ENCODE measurements around the gene PSMB3. TPM values are rescaled to one million over a fixed set of nuclear protein-coding genes. Genes with fewer than 3 reads are reported as not detected.
"Not testable (repeated sequence)": the region's sequence is repeated elsewhere in the genome, so short reads cannot be mapped to it uniquely, and the experiment has no call there.

The PSMB3 gene
- total RNA-seq, 1 donor from 2014 or later = 128 TPM

GRCh38 chr17:38719943-38720641 is 32.4 kb upstream of the PSMB3 start:
- intact Hi-C loops (cut with DNase I) = loop anchor here (10.0 kb wide), 1 partner anchor 45 kb away; the partner anchor contains the start of gene EPOP
- no peak for TF ChIP-seq CTCF (IDR thresholded peaks at IDR 0.05)
- Histone ChIP-seq H3K9me3 (no peaks in the 10 kb centered on the region), H3K27ac (no peak overlapping the region), H3K27me3 (ENCODE audit: low read depth) (no peaks in the 10 kb centered on the region), H3K4me1 (peaks cover 13% of the 10 kb centered on the region), H3K4me3 (no peak overlapping the region), H3K36me3 (peaks cover 93% of the 10 kb centered on the region)
- no peak for DNase-seq
- peak in 1 of 2 donors; percentile 13 for ATAC-seq

GRCh38 chr17:38720941-38721340 is 31.6 kb upstream of the PSMB3 start:
- no peak for ATAC-seq
- intact Hi-C loops (cut with DNase I) = loop anchor here (10.0 kb wide), 1 partner anchor 46 kb away; the partner anchor contains the start of gene EPOP
- TF ChIP-seq CTCF (IDR thresholded peaks at IDR 0.05) = no peak

GRCh38 chr17:38721802-38722201 is 30.7 kb upstream of the PSMB3 start:
- no peaks in the 10 kb centered on the region for H3K9me3 ChIP-seq
- intact Hi-C loops (cut with DNase I) = loop anchor here (10.0 kb wide), 1 partner anchor 47 kb away; the partner anchor contains the start of gene EPOP
- DNase-seq = no peak
- H3K4me3 ChIP-seq = no peak overlapping the region
- no peak for ATAC-seq
- H3K27me3 ChIP-seq (ENCODE audit: low read depth) = no peaks in the 10 kb centered on the region
- TF ChIP-seq CTCF (IDR thresholded peaks at IDR 0.05) = no peak
- peaks cover 13% of the 10 kb centered on the region for H3K4me1 ChIP-seq
- H3K36me3 ChIP-seq = peaks cover 78% of the 10 kb centered on the region
- no peak overlapping the region for H3K27ac ChIP-seq

More at GRCh38 chr17:38720941-38721340, 31.6 kb upstream of the PSMB3 start:
- Histone ChIP-seq H3K9me3 (no peaks in the 10 kb centered on the region), H3K4me1 (peaks cover 13% of the 10 kb centered on the region), H3K27ac (no peak overlapping the region), H3K27me3 (ENCODE audit: low read depth) (no peaks in the 10 kb centered on the region), H3K4me3 (no peak overlapping the region), H3K36me3 (peaks cover 87% of the 10 kb centered on the region)
- no peak for DNase-seq

GRCh38 chr17:38724337-38724988 is 28.1 kb upstream of the PSMB3 start:
- Histone ChIP-seq H3K27ac (peak overlapping the region; percentile 2), H3K27me3 (ENCODE audit: low read depth) (no peaks in the 10 kb centered on the region), H3K4me1 (peaks cover 27% of the 10 kb centered on the region), H3K4me3 (no peak overlapping the region), H3K9me3 (no peaks in the 10 kb centered on the region), H3K36me3 (peaks cover 52% of the 10 kb centered on the region)
- no peak for ATAC-seq
- intact Hi-C loops (cut with DNase I) = loop anchor here (10.0 kb wide), 1 partner anchor 50 kb away; the partner anchor contains the start of gene EPOP
- no peak for DNase-seq
- TF ChIP-seq CTCF (IDR thresholded peaks at IDR 0.05) = no peak

- Histone ChIP-seq H3K27ac (no peak overlapping the region), H3K4me3 (no peak overlapping the region)
Measured at GRCh38 chr17:38725066-38725465, 27.5 kb upstream of the PSMB3 start.

GRCh38 chr17:38726145-38726544 is 26.4 kb upstream of the PSMB3 start:
- H3K4me3 ChIP-seq; H3K27ac ChIP-seq; H3K9me3 ChIP-seq; DNase-seq; H3K27me3 ChIP-seq (ENCODE audit: low read depth); ATAC-seq: not testable (repeated sequence)
- Histone ChIP-seq H3K36me3 (peaks cover 35% of the 10 kb centered on the region), H3K4me1 (peaks cover 35% of the 10 kb centered on the region)
- intact Hi-C loops (cut with DNase I) = loop anchor here (10.0 kb wide), 1 partner anchor 51 kb away; the partner anchor contains the start of gene EPOP

More at GRCh38 chr17:38725066-38725465, 27.5 kb upstream of the PSMB3 start:
- DNase-seq (no peak), ATAC-seq (no peak)
- TF ChIP-seq CTCF (IDR thresholded peaks at IDR 0.05) = no peak
- Histone ChIP-seq H3K4me1 (peaks cover 29% of the 10 kb centered on the region), H3K9me3 (no peaks in the 10 kb centered on the region), H3K27me3 (ENCODE audit: low read depth) (no peaks in the 10 kb centered on the region), H3K36me3 (peaks cover 46% of the 10 kb centered on the region)
- intact Hi-C loops (cut with DNase I) = loop anchor here (10.0 kb wide), 1 partner anchor 50 kb away; the partner anchor contains the start of gene EPOP

All from lower lobe of right lung (tissue), 2 donors.